Prostate gland (tissue), 2 donors: Measurements from ENCODE around the gene KRT27.

Experiments
- POLR2A ChIP-seq: fragments of 450-650 bp; IDR thresholded peaks from one replicate; pipeline ENCODE4 v1.6.1; 2016; ENCODE audit warnings: antibody characterized with exemption, mild to moderate bottlenecking
- POLR2AphosphoS5 ChIP-seq: sonication (generic); formaldehyde crosslinking; IDR thresholded peaks from one replicate; pipeline ENCODE4 v1.6.1; 2017; ENCODE audit warnings: antibody characterized with exemption
- TF ChIP-seq, protein P1 (sequence below), 4 experiments: fragments of 200-600 bp in 2 of 4; fragments of 450-650 bp in 2 of 4; sonication (generic) in 2 of 4; IDR thresholded peaks; 1 replicate in 3 of 4; 2 replicates in 1 of 4; pipeline ENCODE4 v1.5.1; 2016 to 2019; ENCODE audit warnings: antibody characterized with exemption in 4 of 4, mild to moderate bottlenecking in 2 of 4, moderate library complexity in 2 of 4

- TF ChIP-seq, protein P1, sequence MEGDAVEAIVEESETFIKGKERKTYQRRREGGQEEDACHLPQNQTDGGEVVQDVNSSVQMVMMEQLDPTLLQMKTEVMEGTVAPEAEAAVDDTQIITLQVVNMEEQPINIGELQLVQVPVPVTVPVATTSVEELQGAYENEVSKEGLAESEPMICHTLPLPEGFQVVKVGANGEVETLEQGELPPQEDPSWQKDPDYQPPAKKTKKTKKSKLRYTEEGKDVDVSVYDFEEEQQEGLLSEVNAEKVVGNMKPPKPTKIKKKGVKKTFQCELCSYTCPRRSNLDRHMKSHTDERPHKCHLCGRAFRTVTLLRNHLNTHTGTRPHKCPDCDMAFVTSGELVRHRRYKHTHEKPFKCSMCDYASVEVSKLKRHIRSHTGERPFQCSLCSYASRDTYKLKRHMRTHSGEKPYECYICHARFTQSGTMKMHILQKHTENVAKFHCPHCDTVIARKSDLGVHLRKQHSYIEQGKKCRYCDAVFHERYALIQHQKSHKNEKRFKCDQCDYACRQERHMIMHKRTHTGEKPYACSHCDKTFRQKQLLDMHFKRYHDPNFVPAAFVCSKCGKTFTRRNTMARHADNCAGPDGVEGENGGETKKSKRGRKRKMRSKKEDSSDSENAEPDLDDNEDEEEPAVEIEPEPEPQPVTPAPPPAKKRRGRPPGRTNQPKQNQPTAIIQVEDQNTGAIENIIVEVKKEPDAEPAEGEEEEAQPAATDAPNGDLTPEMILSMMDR (IDR thresholded peaks at IDR 0.05), result no peak
- TF ChIP-seq POLR2A (no peak), POLR2AphosphoS5 (no peak)
Measured at GRCh38 chr17:40775945-40776344, 6.4 kb downstream of the KRT27 start.
